Endothelial cell (in vitro differentiated cells): ENCODE measurements around the gene PCDHGA10. TPM values are rescaled to one million over a fixed set of nuclear protein-coding genes. Genes with fewer than 3 reads are reported as not detected.
"Not testable (repeated sequence)": the region's sequence is repeated elsewhere in the genome, so short reads cannot be mapped to it uniquely, and the experiment has no call there.

Experiments
- DNase-seq: peaks from one replicate; pipeline ENCODE4 v3.0.0; 2021; ENCODE audit warnings: low spot score
- H3K27ac Mint-ChIP-seq: one replicate; pipeline ENCODE4 v1.8.0; 2021; ENCODE audit warnings: mixed read lengths, inconsistent platforms; ENCODE audit not compliant: unreplicated experiment
- H3K27me3 Mint-ChIP-seq: one replicate; pipeline ENCODE4 v1.8.0; 2021; ENCODE audit warnings: mild to moderate bottlenecking, moderate library complexity, mixed read lengths, inconsistent platforms; ENCODE audit not compliant: unreplicated experiment
- H3K36me3 Mint-ChIP-seq: one replicate; pipeline ENCODE4 v1.8.0; 2021; ENCODE audit warnings: mild to moderate bottlenecking, low read depth, mixed read lengths, inconsistent platforms; ENCODE audit not compliant: unreplicated experiment
- H3K4me1 Mint-ChIP-seq: one replicate; pipeline ENCODE4 v1.8.0; 2021; ENCODE audit warnings: mild to moderate bottlenecking, mixed read lengths, inconsistent platforms; ENCODE audit not compliant: unreplicated experiment
- H3K4me3 Mint-ChIP-seq: one replicate; pipeline ENCODE4 v1.8.0; 2021; ENCODE audit warnings: mild to moderate bottlenecking, mixed read lengths, inconsistent platforms; ENCODE audit not compliant: unreplicated experiment
- H3K9me3 Mint-ChIP-seq: one replicate; pipeline ENCODE4 v1.8.0; 2021; ENCODE audit warnings: mixed read lengths, inconsistent platforms; ENCODE audit not compliant: unreplicated experiment
- total RNA-seq: library from RNA; stranded (reverse); fragmentation: NEBNext Ultra II Directional; extraction: Animal tissue kit (Norgen Biotek cat#: 25700); gene quantifications from one replicate; pipeline ENCODE4 v1.2.1, GENCODE V29; 2021; ENCODE audit not compliant: unreplicated experiment
- TF ChIP-seq, protein P1 (sequence below): fragments of 200-600 bp; sonication (generic); IDR thresholded peaks from one replicate; pipeline ENCODE4 v1.5.0; 2021; ENCODE audit warnings: antibody characterized with exemption; ENCODE audit not compliant: unreplicated experiment

Gene PCDHGA10
- total RNA-seq, 1 donor from 2014 or later, result 43.0 TPM

DNA sequence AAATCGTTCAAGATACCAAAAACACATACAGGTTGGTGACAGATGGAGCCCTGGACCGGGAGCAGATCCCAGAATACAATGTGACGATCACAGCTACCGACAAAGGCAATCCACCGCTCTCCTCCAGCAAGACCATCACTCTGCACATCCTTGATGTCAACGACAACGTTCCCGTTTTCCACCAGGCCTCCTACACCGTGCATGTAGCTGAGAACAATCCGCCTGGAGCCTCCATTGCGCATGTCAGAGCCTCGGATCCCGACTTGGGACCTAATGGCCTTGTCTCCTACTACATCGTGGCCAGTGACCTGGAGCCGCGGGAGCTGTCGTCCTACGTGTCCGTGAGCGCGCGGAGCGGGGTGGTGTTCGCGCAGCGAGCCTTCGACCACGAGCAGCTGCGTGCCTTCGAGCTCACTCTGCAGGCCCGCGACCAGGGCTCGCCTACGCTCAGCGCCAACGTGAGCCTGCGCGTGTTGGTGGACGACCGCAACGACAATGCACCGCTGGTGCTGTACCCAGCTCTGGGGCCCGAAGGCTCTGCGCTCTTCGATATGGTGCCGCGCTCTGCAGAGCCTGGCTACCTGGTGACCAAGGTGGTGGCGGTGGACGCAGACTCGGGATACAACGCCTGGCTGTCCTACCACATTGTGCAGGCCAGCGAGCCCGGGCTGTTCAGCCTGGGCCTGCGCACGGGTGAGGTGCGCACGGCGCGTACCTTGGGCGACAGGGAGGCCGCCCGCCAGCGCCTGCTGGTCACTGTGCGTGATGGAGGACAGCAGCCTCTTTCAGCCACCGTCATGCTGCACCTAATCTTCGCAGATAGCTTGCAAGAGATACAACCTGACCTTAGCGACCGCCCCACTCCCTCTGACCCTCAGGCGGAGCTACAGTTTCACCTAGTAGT, 41.0 kb upstream of the PCDHGA10 start:
- Mint-ChIP-seq H3K4me1 (no peaks in the 10 kb centered on the region), H3K4me3 (peak overlapping the region; percentile 83), H3K9me3 (peaks cover 27% of the 10 kb centered on the region), H3K27me3 (peaks cover 2% of the 10 kb centered on the region), H3K27ac (no peak overlapping the region), H3K36me3 (peaks cover 55% of the 10 kb centered on the region)
- no peak for DNase-seq
- TF ChIP-seq, protein P1, sequence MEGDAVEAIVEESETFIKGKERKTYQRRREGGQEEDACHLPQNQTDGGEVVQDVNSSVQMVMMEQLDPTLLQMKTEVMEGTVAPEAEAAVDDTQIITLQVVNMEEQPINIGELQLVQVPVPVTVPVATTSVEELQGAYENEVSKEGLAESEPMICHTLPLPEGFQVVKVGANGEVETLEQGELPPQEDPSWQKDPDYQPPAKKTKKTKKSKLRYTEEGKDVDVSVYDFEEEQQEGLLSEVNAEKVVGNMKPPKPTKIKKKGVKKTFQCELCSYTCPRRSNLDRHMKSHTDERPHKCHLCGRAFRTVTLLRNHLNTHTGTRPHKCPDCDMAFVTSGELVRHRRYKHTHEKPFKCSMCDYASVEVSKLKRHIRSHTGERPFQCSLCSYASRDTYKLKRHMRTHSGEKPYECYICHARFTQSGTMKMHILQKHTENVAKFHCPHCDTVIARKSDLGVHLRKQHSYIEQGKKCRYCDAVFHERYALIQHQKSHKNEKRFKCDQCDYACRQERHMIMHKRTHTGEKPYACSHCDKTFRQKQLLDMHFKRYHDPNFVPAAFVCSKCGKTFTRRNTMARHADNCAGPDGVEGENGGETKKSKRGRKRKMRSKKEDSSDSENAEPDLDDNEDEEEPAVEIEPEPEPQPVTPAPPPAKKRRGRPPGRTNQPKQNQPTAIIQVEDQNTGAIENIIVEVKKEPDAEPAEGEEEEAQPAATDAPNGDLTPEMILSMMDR, result no peak

DNA sequence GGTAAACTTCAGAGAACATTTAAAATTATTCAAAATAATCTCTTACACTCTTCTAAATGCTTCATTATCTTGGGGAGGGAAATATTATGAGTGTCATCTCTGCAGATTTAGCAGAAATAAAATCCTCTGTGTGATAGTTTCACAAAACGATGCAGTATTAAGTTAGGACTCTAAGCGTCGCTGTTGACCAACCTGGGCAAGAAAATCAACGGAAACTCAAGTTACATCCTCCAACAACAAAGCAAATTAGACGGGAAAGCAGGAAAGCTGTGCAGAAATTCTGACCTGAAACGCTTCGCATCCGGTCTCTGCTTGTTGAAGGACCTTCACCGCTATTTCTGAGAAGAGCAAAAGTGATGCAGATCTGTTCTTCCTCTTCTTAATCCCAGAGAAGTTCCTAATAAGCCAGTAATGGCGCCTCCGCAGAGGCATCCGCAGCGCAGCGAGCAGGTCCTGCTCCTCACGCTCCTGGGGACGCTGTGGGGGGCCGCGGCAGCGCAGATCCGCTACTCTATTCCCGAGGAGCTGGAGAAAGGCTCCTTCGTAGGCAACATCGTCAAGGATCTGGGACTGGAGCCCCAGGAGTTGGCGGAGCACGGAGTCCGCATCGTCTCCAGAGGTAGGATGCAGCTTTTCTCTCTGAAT, 39.0 kb upstream of the PCDHGA10 start, which contains the start of gene PCDHGA6:
PCDHGA6 (plus strand) TSS at position 219 of the 645 bp plus-strand sequence; CDS start at position 412, 193 bp downstream.
- Mint-ChIP-seq H3K4me1 (no peaks in the 10 kb centered on the region), H3K4me3 (peak within 1 kb of the TSS; percentile 73), H3K27me3 (peaks cover 2% of the 10 kb centered on the region), H3K36me3 (peaks cover 62% of the 10 kb centered on the region), H3K27ac (no peak within 1 kb of the TSS), H3K9me3 (peaks cover 27% of the 10 kb centered on the region)
- no peak for DNase-seq
- TF ChIP-seq, protein P1, result no peak

DNA sequence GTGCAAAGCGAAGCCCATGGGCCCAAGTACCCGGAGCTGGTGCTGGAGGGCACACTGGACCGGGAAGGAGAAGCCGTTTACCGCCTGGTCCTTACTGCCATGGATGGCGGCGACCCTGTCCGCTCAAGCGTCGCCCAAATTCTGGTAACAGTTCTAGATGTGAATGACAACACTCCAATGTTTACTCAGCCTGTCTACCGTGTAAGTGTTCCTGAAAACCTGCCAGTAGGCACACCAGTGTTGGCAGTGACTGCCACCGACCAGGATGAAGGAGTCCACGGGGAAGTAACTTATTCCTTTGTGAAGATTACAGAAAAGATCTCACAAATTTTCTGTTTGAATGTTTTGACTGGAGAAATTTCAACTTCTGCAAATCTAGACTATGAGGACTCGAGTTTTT, 38.2 kb upstream of the PCDHGA10 start:
- Mint-ChIP-seq H3K27me3 (peaks cover 2% of the 10 kb centered on the region), H3K27ac (no peak overlapping the region), H3K4me3 (peak overlapping the region; percentile 73), H3K4me1 (no peaks in the 10 kb centered on the region), H3K9me3 (peaks cover 27% of the 10 kb centered on the region), H3K36me3 (peaks cover 62% of the 10 kb centered on the region)
- TF ChIP-seq, protein P1, result no peak
- DNase-seq, result no peak

DNA sequence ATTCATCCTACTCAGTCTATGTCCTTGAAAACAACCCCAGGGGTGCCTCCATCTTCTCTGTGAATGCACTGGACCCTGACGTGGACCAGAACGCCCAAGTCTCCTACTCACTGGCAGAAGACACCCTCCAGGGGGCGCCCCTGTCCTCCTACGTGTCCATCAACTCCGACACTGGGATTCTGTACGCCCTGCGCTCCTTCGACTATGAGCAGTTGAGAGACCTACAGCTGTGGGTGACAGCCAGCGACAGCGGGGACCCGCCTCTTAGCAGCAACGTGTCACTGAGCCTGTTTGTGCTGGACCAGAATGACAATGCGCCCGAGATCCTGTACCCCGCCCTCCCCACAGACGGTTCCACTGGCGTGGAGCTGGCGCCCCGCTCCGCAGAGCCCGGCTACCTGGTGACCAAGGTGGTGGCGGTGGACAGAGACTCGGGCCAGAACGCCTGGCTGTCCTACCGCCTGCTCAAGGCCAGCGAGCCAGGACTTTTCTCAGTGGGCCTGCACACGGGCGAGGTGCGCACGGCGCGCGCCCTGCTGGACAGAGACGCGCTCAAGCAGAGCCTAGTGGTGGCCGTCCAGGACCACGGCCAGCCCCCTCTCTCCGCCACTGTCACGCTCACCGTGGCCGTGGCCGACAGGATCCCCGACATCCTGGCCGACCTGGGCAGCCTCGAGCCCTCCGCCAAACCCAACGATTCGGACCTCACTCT, 37.2 kb upstream of the PCDHGA10 start:
- H3K9me3 Mint-ChIP-seq, result peaks cover 27% of the 10 kb centered on the region
- H3K4me1 Mint-ChIP-seq, DNase-seq, H3K27me3 Mint-ChIP-seq, H3K4me3 Mint-ChIP-seq, H3K27ac Mint-ChIP-seq: not testable (repeated sequence)
- peaks cover 55% of the 10 kb centered on the region for H3K36me3 Mint-ChIP-seq
